H4 (cell line): ENCODE results near the gene LETMD1. TPM values are rescaled to one million over a fixed set of nuclear protein-coding genes. Genes with fewer than 3 reads are reported as not detected.
"Not testable (repeated sequence)": the region's sequence is repeated elsewhere in the genome, so short reads cannot be mapped to it uniquely, and the experiment has no call there.

ENCODE experiments used
- DNase-seq: peaks from one replicate; pipeline ENCODE4 v3.0.0-alpha.2; 2015; ENCODE audit warnings: low spot score
- total RNA-seq: library from RNA; depleted of rRNA; stranded (reverse); fragments of >200 nt; shearing (Covaris generic); gene quantifications from 2 replicates; pipeline ENCODE4 v1.2.3, GENCODE V29; 2014; rRNA removed

The LETMD1 gene, protein sequence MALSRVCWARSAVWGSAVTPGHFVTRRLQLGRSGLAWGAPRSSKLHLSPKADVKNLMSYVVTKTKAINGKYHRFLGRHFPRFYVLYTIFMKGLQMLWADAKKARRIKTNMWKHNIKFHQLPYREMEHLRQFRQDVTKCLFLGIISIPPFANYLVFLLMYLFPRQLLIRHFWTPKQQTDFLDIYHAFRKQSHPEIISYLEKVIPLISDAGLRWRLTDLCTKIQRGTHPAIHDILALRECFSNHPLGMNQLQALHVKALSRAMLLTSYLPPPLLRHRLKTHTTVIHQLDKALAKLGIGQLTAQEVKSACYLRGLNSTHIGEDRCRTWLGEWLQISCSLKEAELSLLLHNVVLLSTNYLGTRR
- 20.2 and 32.1 TPM in 2 replicates for total RNA-seq

DNA sequence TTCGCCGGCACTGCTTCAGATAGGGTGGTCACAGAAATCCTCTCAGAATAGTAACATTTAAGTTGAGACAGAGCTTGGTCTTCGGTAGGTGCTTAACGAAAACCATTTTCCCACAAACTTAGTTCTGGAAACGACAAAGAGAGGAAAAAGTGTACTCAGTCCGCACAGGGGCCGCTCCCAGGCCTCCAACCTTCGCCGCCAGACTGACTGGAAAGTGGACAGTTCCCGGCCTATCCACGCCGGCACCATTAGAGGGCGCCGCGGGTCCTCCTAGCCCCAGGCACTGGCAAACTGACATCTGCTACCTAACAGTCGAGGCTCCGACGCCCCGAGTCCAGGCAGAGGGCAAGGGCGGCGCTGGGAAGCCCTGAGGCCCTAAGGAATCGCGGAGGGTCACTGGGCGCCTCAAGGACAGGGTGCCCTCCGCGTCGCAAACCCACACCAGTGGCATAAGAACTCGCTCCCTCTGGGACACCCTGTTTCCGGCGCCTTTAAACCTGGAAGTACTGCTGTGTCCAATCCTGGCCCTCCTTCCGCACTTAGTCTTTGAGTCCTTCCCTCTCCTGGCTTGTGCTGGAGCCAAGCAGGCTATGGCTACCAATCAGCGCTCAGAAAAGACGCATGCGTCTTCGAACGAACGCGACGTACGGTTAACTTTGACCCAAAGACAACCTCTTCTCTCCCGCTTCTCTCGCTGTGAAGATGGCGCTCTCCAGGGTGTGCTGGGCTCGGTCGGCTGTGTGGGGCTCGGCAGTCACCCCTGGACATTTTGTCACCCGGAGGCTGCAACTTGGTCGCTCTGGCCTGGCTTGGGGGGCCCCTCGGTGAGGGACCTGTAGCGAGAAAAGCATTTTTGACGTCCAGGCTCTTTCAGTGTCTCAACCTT, at the start of gene LETMD1:
Gene LETMD1 (plus strand): TSS at position 673 of the 886 bp plus-strand sequence. CDS start 30 bp downstream, at position 703.
- peak; percentile 99 for DNase-seq

DNA sequence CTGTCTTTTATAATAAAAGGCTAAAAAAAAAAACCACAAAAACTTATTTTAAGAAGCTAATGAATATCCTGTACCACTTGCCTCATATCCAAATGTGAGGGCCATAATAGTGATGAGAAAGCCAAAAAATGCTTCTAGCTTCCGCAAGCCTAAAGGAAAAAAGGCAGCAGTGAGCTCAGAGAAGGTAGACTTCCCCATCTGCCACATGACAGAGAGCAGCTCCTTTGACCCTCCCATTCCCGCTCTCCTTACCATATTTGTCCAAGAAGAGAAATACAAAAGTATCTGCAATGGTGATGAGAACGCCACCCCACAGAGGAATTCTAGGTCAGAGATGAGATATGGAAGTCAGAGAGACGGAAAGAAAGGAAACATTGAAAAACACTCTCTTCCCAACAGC, 49.0 kb upstream of the LETMD1 start:
- DNase-seq: no peak

DNA sequence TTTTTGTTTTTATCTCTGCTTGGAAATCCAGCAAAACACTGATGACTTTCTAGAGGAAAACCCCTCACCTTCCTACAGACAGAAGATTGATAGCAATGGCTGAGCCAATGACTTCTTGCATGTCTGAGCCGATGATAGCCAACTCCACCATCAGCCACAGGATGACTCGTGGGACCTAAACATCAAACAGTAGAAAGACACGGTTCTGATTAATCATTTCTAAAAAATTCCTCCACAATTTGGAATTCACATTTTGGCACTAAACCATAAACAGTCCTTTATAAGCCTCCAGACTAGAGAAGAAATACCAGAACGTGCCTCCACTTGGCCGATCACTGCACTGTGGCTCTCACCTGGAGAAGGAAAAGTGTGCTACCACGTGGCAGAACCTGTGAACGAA, 47.9 kb upstream of the LETMD1 start:
- no peak for DNase-seq

GRCh38 chr12:51001799-51002198, 46.3 kb upstream of the LETMD1 start:
- DNase-seq: no peak

GRCh38 chr12:51004504-51004903, 43.6 kb upstream of the LETMD1 start:
- no peak for DNase-seq

DNA sequence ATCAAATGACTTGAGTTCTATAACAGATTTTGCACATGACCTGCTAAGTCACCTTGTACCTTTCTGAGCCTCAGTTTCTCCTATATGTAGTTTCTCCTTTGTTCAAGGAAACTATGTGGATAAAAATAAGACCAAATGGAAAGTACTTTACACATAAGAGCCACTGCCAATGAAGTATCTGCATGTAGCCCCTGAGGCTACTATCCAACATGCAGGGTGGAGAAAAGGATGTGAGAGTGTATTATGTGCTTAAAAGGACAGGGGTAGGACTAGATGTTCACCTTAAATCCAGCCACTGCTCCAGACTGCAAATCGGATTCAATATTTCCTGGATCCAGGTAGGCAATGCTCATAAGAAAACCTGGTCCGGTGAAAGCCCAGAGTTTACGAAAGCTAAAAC, 43.1 kb upstream of the LETMD1 start:
- DNase-seq: no peak

DNA sequence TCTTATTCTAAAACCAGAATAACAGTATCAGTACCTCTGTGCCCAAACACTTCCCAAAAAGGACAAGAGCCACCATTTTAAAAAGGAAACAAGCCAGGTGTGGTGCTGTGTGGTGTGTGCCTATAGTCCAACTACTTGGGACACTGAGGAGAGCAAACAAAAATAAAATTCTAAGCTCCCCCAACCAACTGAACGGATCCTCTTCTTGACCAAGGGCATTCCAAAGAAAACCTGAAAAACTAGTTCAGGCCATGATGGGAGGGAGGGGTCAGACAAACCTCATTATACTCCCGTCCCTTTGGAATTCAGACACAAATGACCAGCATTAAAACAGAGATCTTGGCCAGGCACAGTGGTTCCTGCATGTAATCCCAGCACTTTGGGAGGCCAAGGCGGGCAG, 42.5 kb upstream of the LETMD1 start:
- no peak for DNase-seq

DNA sequence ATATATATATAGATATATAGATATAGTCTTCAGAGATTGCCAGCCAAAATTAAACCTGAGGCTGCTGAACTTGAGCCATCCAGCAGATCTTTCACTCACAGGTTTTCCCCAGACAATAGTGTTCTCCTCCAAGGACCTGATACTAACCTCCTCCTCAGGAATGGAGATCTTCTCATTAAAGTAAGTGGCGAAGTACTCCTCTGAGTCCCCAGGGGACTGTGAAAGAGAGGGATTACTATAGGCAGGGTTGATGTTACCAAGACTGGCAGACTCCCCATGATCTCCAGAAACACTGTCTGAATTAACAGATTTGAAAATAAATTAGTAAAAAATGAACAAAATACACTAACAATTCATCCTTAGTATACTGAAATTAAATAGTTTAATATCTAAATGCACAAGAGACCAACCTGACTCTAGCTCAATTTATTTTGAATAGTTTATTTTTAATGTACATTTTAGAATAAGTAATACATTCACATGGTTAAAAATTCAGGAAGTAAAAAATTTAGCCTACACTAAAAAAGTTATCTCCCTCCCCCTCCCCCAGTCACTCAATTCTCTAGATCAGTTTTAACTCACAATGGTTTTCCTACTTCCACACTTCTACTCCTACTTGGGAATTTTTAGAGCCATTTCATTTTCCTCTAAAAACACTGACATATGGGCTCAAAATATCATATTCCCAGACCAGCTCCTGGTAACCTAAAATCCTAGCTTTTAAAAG, 39.6 kb upstream of the LETMD1 start:
- DNase-seq: no peak

GRCh38 chr12:51009056-51009440, 39.1 kb upstream of the LETMD1 start:
- no peak for DNase-seq

GRCh38 chr12:51011955-51012354, 36.2 kb upstream of the LETMD1 start:
- no peak for DNase-seq

- DNase-seq: no peak
These were observed 35.4 kb upstream of the LETMD1 start for GRCh38 chr12:51012570-51013236.

GRCh38 chr12:51013441-51013840, 34.7 kb upstream of the LETMD1 start:
- no peak for DNase-seq

- DNase-seq: not testable (repeated sequence)
These were observed 33.7 kb upstream of the LETMD1 start for GRCh38 chr12:51014467-51014866.

DNA sequence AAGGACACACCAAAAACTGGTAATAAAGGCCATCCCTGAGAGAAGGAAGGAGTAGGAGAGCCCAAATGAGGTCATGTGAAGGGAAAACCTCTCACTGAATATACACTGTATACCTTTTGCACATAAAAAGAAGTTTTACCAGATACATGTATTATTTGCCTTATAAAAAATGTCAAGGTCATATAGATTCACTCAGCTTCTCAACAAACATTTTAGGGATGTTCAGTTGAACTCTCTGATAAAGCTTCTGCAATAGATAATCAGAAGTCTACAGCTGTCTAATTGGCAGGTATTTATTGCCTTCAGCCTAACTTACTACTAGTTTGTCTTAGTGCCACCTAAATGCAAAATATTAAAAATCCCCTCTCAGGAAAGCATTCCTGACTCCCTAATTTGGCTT, 30.7 kb upstream of the LETMD1 start:
- DNase-seq: no peak

GRCh38 chr12:51018956-51019355, 29.2 kb upstream of the LETMD1 start:
- DNase-seq: no peak

- no peak for DNase-seq
These were observed 28.2 kb upstream of the LETMD1 start for GRCh38 chr12:51019927-51020326.

DNA sequence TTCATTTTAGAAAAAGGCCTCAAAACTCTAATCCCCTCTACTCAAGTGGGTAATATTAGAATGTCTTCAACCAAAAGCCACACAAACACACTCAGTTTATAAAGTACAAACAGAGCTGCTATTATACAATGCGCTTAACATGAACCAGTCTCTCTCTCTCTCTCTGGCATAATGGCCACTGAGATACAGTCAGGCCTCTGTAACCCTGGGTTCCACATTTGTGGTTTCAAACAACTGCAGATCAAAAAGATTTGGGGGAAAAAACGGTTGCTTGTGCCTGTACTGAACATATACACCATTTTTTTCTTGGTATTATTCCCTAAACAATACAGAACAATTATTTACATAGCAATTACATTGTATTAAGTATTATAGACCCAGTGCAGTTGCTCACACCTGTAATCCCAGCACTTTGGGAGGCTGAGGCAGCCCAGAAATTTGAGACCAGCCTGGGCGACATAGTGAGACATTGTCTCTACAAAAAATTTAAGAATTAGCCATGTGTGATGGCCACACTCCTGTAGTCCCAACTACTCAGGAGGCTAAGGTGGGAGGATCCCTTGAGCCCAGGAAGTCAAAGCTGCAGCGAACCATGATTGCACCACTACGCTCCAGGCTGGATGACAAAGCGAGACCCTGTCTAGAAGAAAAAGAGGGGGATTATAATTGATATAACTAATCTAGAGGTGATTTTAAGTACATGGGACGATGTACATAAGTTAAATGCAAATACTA, 27.5 kb upstream of the LETMD1 start:
- DNase-seq: no peak

- DNase-seq: no peak
These were observed 26.4 kb upstream of the LETMD1 start for GRCh38 chr12:51021694-51022093.

- DNase-seq: no peak
These were observed 24.3 kb upstream of the LETMD1 start for GRCh38 chr12:51023625-51024382.

DNA sequence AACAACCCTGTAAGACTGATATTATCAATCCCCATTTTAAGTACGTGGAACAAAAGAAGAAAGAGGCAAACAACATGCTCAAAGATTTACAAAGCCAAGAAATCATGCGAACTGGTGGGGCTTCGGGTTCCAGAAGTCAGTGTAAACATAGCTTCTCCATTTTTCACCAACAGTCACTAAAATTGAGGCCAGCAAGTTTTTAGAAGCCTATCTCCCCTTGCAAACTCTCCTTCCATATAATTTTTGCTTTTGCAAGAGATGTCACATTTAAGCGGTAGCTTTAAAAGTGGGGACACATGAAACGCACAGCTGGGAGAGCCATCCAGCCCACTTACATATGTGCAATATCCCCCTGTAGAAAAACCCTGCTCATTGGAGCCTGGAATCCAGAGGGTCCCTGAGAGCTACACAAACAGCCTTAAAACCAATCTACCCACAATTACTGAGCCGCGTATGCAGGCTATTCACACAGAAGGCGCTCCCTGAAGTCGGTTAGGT, 22.7 kb upstream of the LETMD1 start:
- DNase-seq: no peak
